ENCODE measurements around the gene NOXO1.

The NOXO1 gene

GRCh38 chr16:1997494-1998359 is 16.5 kb upstream of the NOXO1 start:
- DNase-seq (ENCODE audit: low read depth) = no peak

GRCh38 chr16:1993731-1994131 is 12.5 kb upstream of the NOXO1 start:
- no peak for DNase-seq (ENCODE audit: low read depth)

- DNase-seq (ENCODE audit: low read depth) = no peak
Measured at GRCh38 chr16:1992704-1993317, 11.5 kb upstream of the NOXO1 start.

- DNase-seq (ENCODE audit: low read depth) = peak; percentile 99
Measured at GRCh38 chr16:1991948-1992703, 10.9 kb upstream of the NOXO1 start.

- no peak for DNase-seq (ENCODE audit: low read depth)
Measured at GRCh38 chr16:1991588-1991947, 10.3 kb upstream of the NOXO1 start.

GRCh38 chr16:1991135-1991551 is 9.9 kb upstream of the NOXO1 start:
- no peak for DNase-seq (ENCODE audit: low read depth)

- DNase-seq (ENCODE audit: low read depth) = no peak
Measured at GRCh38 chr16:1990351-1991134, 9.3 kb upstream of the NOXO1 start.

- no peak for DNase-seq (ENCODE audit: low read depth)
Measured at GRCh38 chr16:1990101-1990350, 8.8 kb upstream of the NOXO1 start.

- no peak for DNase-seq (ENCODE audit: low read depth)
Measured at GRCh38 chr16:1989209-1990100, 8.2 kb upstream of the NOXO1 start, which contains the start of gene SYNGR3. SYNGR3 (plus strand) TSS chr16:1989970; CDS start chr16:1990103, 133 bp downstream.

- DNase-seq (ENCODE audit: low read depth) = no peak
Measured at GRCh38 chr16:1987198-1987597, 5.9 kb upstream of the NOXO1 start.

- no peak for DNase-seq (ENCODE audit: low read depth)
Measured at GRCh38 chr16:1985466-1986150, 4.3 kb upstream of the NOXO1 start.

GRCh38 chr16:1984347-1985225 is 3.3 kb upstream of the NOXO1 start:
- no peak for DNase-seq (ENCODE audit: low read depth)

- DNase-seq (ENCODE audit: low read depth) = peak; percentile 60
Measured at GRCh38 chr16:1983544-1984346, 2.5 kb upstream of the NOXO1 start, which contains the start of gene GFER. GFER (plus strand) TSS chr16:1984193; CDS start chr16:1984219, 26 bp downstream.

- DNase-seq (ENCODE audit: low read depth) = no peak
Measured at GRCh38 chr16:1982991-1983543, 1.8 kb upstream of the NOXO1 start.

- no peak for DNase-seq (ENCODE audit: low read depth)
Measured at GRCh38 chr16:1982013-1982433, 754 bp upstream of the NOXO1 start.

GRCh38 chr16:1980770-1981087 is 540 bp downstream of the NOXO1 start:
- DNase-seq (ENCODE audit: low read depth) = no peak

- no peak for DNase-seq (ENCODE audit: low read depth)
Measured at GRCh38 chr16:1980030-1980769, 1.1 kb downstream of the NOXO1 start.
